PC-9 (cell line): ENCODE measurements around the gene MMP25. TPM values are rescaled to one million over a fixed set of nuclear protein-coding genes. Genes with fewer than 3 reads are reported as not detected.

Source experiments
- BruUV-seq: library from RNA; stranded (reverse); fragments of 400-500 nt; replicated peaks from 2 replicates; lab custom pipeline; 2021; lab: Mats Ljungman, UMichigan
- CTCF ChIA-PET: fragments of 300-600 bp; sonication (Branson Sonifier 250); formaldehyde crosslinking; loops from one replicate; lab custom pipeline; 2022; ENCODE audit warnings: antibody characterized with exemption; lab: Charles Lee
- POLR2A ChIA-PET: fragments of 300-600 bp; sonication (Branson Sonifier 250); formaldehyde crosslinking; loops from one replicate; lab custom pipeline; 2022; ENCODE audit warnings: antibody characterized with exemption; ENCODE audit not compliant: unreplicated experiment; lab: Charles Lee
- DNase-seq, 2 experiments: peaks; one replicate each; pipeline versions ENCODE4 v3.0.0 to v3.0.0-alpha.2; 2015 to 2022; ENCODE audit warnings: mixed read lengths in 1 of 2
- H2AFZ ChIP-seq: fragments of 200-600 bp; sonication (generic); 2 replicates; pipeline ENCODE4 v1.8.1; 2017; ENCODE audit warnings: antibody characterized with exemption
- H3F3A ChIP-seq: fragments of 200-600 bp; sonication (generic); 2 replicates; pipeline ENCODE4 v1.8.1; 2017; ENCODE audit warnings: antibody characterized with exemption, mild to moderate bottlenecking, low read depth; ENCODE audit not compliant: insufficient read depth
- H3K27ac ChIP-seq: fragments of 200-600 bp; sonication (generic); 2 replicates; pipeline ENCODE4 v1.6.1; 2016; ENCODE audit warnings: mixed run types
- H3K27me3 ChIP-seq: fragments of 200-600 bp; sonication (generic); 2 replicates; pipeline ENCODE4 v1.6.1; 2016; ENCODE audit warnings: low read depth, mixed run types; ENCODE audit not compliant: insufficient read depth
- H3K36me3 ChIP-seq: fragments of 200-600 bp; sonication (generic); 2 replicates; pipeline ENCODE4 v1.6.1; 2016; ENCODE audit warnings: low read depth, mixed run types
- H3K4me1 ChIP-seq: fragments of 200-600 bp; sonication (generic); replicated peaks from 2 replicates; pipeline ENCODE4 v1.6.1; 2016; ENCODE audit warnings: mixed run types; ENCODE audit not compliant: insufficient read depth
- H3K4me2 ChIP-seq: fragments of 200-600 bp; sonication (generic); 2 replicates; pipeline ENCODE4 v1.6.1; 2017; ENCODE audit warnings: mixed run types
- H3K4me3 ChIP-seq: fragments of 200-600 bp; sonication (generic); 2 replicates; pipeline ENCODE4 v1.6.1; 2016; ENCODE audit warnings: mixed run types
- H3K79me2 ChIP-seq: fragments of 200-600 bp; sonication (generic); 2 replicates; pipeline ENCODE4 v1.6.1; 2017; ENCODE audit warnings: low read depth, mixed run types
- H3K9me2 ChIP-seq: fragments of 200-600 bp; sonication (generic); 2 replicates; pipeline ENCODE4 v1.8.1; 2017; ENCODE audit warnings: mild to moderate bottlenecking; ENCODE audit not compliant: insufficient read depth
- H3K9me3 ChIP-seq: fragments of 200-600 bp; sonication (generic); 2 replicates; pipeline ENCODE4 v1.8.1; 2016; ENCODE audit warnings: low read depth; ENCODE audit not compliant: insufficient read depth
- H4K20me1 ChIP-seq: fragments of 200-600 bp; sonication (generic); 2 replicates; pipeline ENCODE4 v1.8.1; 2017; ENCODE audit not compliant: insufficient read depth
- CTCF ChIP-seq: fragments of 200-600 bp; sonication (generic); conservative IDR thresholded peaks from 2 replicates; pipeline ENCODE4 v1.6.1; 2017; ENCODE audit warnings: mixed run types, antibody characterized with exemption, mild to moderate bottlenecking, moderate library complexity
- EZH2 ChIP-seq: fragments of 200-600 bp; sonication (generic); IDR thresholded peaks from 2 replicates; pipeline ENCODE4 v1.8.0; 2017; ENCODE audit warnings: antibody characterized with exemption, low read depth
- intact Hi-C: fragments of 100-400 bp; cut with micrococcal nuclease; formaldehyde crosslinking; loops from one replicate; pipeline ENCODE4 v1.10.0; 2022; ENCODE audit not compliant: unreplicated experiment
- total RNA-seq: library from RNA; stranded (reverse); gene quantifications from 2 replicates; pipeline ENCODE4 v1.2.3, GENCODE V29; 2021

Gene MMP25
- total RNA-seq, 1 experiment from 2014 or later = 0.83 TPM

- Histone ChIP-seq H3K4me3 (no peak overlapping the region), H3K27me3 (no peaks in the 10 kb centered on the region), H2AFZ (no peak overlapping the region), H3K4me1 (peaks cover 4% of the 10 kb centered on the region; the same call in 1 of the 2 replicates), H3K79me2 (no peaks in the 10 kb centered on the region), H3K9me3 (no peaks in the 10 kb centered on the region), H3F3A (peaks cover under 1% of the 10 kb centered on the region; the same call in 1 of the 2 replicates), H3K4me2 (no peak overlapping the region), H3K27ac (no peak overlapping the region), H3K36me3 (no peaks in the 10 kb centered on the region), H4K20me1 (no peaks in the 10 kb centered on the region), H3K9me2 (no peaks in the 10 kb centered on the region)
- no TSS peak for BruUV-seq
- CTCF ChIA-PET = no interaction called here
- intact Hi-C loops = no loop called here
- no peak for DNase-seq
- TF ChIP-seq EZH2 (no peak), CTCF (no peak)
- POLR2A ChIA-PET = no interaction called here
Observed at GRCh38 chr16:3049921-3050481, 3.6 kb downstream of the MMP25 start.

- no TSS peak for BruUV-seq
- no peaks in the 10 kb centered on the region for H3F3A ChIP-seq
- DNase-seq = no peak
- H4K20me1 ChIP-seq = no peaks in the 10 kb centered on the region
- H3K9me2 ChIP-seq = no peaks in the 10 kb centered on the region
- no peaks in the 10 kb centered on the region for H3K27me3 ChIP-seq
- H3K79me2 ChIP-seq = no peaks in the 10 kb centered on the region
- no peaks in the 10 kb centered on the region for H3K9me3 ChIP-seq
- H3K4me1 ChIP-seq = no peaks in the 10 kb centered on the region
- ChIA-PET CTCF (interaction anchor here (1.1 kb wide), 1 partner anchor 9 kb away, joined by 3 read pairs; no protein-coding TSS in a partner anchor), POLR2A (no interaction called here)
- TF ChIP-seq CTCF = no peak
- no peak overlapping the region for H3K4me3 ChIP-seq
- H2AFZ ChIP-seq = no peak overlapping the region
- H3K36me3 ChIP-seq = no peaks in the 10 kb centered on the region
- intact Hi-C loops = no loop called here
- no peak overlapping the region for H3K4me2 ChIP-seq
- H3K27ac ChIP-seq = no peak overlapping the region
Observed at GRCh38 chr16:3050487-3050886, 4.1 kb downstream of the MMP25 start.

GRCh38 chr16:3051009-3051408, 4.6 kb downstream of the MMP25 start:
- Histone ChIP-seq H3K4me1 (no peaks in the 10 kb centered on the region), H3K9me3 (no peaks in the 10 kb centered on the region), H2AFZ (no peak overlapping the region), H3K36me3 (no peaks in the 10 kb centered on the region), H3K9me2 (no peaks in the 10 kb centered on the region), H3K27ac (no peak overlapping the region), H3K4me3 (no peak overlapping the region), H4K20me1 (no peaks in the 10 kb centered on the region), H3K79me2 (no peaks in the 10 kb centered on the region), H3K27me3 (no peaks in the 10 kb centered on the region), H3K4me2 (no peak overlapping the region), H3F3A (no peaks in the 10 kb centered on the region)
- CTCF ChIA-PET = interaction anchor here (1.1 kb wide), 1 partner anchor 9 kb away, joined by 3 read pairs; no protein-coding TSS in a partner anchor
- no peak for TF ChIP-seq CTCF
- no peak for TF ChIP-seq EZH2
- POLR2A ChIA-PET = no interaction called here
- no TSS peak for BruUV-seq
- no peak for DNase-seq
- intact Hi-C loops = no loop called here
